Liver (tissue), 9 donors: ENCODE results near the gene SLC6A3. TPM values are rescaled to one million over a fixed set of nuclear protein-coding genes. Genes with fewer than 3 reads are reported as not detected.
A peak's percentile ranks its signal among the peaks of the same experiment; 100 is the strongest.

Source experiments
- DNase-seq: peaks from one replicate; pipeline ENCODE4 v3.0.0-alpha.2; 2017; ENCODE audit warnings: low spot score
- H3K27ac ChIP-seq, 2 donors: one replicate each; pipeline ENCODE4 v1.7.0; 2013; ENCODE audit warnings: inconsistent platforms in 2 of 2, low read length in 2 of 2, control low read depth in 1 of 2, low read depth in 1 of 2, mild to moderate bottlenecking in 1 of 2
- H3K27me3 ChIP-seq, 4 donors: one replicate each; pipeline versions ENCODE4 v1.6.1 to v1.7.0; 2013; ENCODE audit warnings: low read length in 3 of 4, inconsistent platforms in 1 of 4, mild to moderate bottlenecking in 1 of 4, moderate library complexity in 1 of 4; ENCODE audit not compliant: control insufficient read depth in 4 of 4, insufficient read depth in 4 of 4
- H3K36me3 ChIP-seq, 4 donors: one replicate each; pipeline versions ENCODE4 v1.6.1 to v1.7.0; 2013; ENCODE audit warnings: low read length in 3 of 4, mild to moderate bottlenecking in 3 of 4, low read depth in 1 of 4, moderate library complexity in 1 of 4; ENCODE audit not compliant: control insufficient read depth in 4 of 4, insufficient read depth in 3 of 4
- H3K4me1 ChIP-seq, 4 donors: one replicate each; pipeline versions ENCODE4 v1.6.1 to v1.7.0; 2013; ENCODE audit warnings: low read length in 3 of 4, mild to moderate bottlenecking in 3 of 4, moderate library complexity in 1 of 4; ENCODE audit not compliant: control insufficient read depth in 4 of 4, insufficient read depth in 4 of 4
- H3K4me3 ChIP-seq, 3 donors: one replicate each; pipeline versions ENCODE4 v1.6.1 to v1.7.0; 2013; ENCODE audit warnings: low read length in 3 of 3, control low read depth in 1 of 3, low read depth in 1 of 3, mild to moderate bottlenecking in 1 of 3
- H3K9ac ChIP-seq, 2 donors: one replicate each; pipeline ENCODE4 v1.7.0; 2013; ENCODE audit warnings: low read length in 2 of 2, mild to moderate bottlenecking in 2 of 2, moderate library complexity in 2 of 2, control low read depth in 1 of 2, low read depth in 1 of 2
- H3K9me3 ChIP-seq, 4 donors: one replicate each; pipeline versions ENCODE4 v1.6.1 to v1.7.0; 2013; ENCODE audit warnings: low read length in 3 of 4; ENCODE audit not compliant: control insufficient read depth in 4 of 4
- EGR1 ChIP-seq, 2 donors: IDR thresholded peaks; 2 replicates each; pipeline ENCODE4 v1.6.1; 2016 to 2018; ENCODE audit warnings: antibody characterized with exemption in 2 of 2, low read depth in 2 of 2
- FOXA2 ChIP-seq: IDR thresholded peaks from 2 replicates; pipeline ENCODE4 v1.6.1; 2016; ENCODE audit warnings: antibody characterized with exemption
- GABPA ChIP-seq, 2 donors: IDR thresholded peaks in 1 of 2; conservative IDR thresholded peaks in 1 of 2; 2 replicates each; pipeline ENCODE4 v1.6.1; 2016; ENCODE audit warnings: antibody characterized with exemption in 2 of 2, mild to moderate bottlenecking in 1 of 2, moderate library complexity in 1 of 2
- HNF4A ChIP-seq, 2 donors: conservative IDR thresholded peaks; 2 replicates each; pipeline ENCODE4 v1.6.1; 2016; ENCODE audit warnings: antibody characterized with exemption in 2 of 2, mild to moderate bottlenecking in 2 of 2
- HNF4G ChIP-seq: IDR thresholded peaks from 2 replicates; pipeline ENCODE4 v1.6.1; 2016; ENCODE audit warnings: antibody characterized with exemption
- JUND ChIP-seq, 2 donors: IDR thresholded peaks; 2 replicates each; pipeline ENCODE4 v1.6.1; 2016; ENCODE audit warnings: antibody characterized with exemption in 2 of 2
- RAD21 ChIP-seq, 2 donors: IDR thresholded peaks; 2 replicates each; pipeline ENCODE4 v1.6.1; 2016; ENCODE audit warnings: antibody characterized with exemption in 2 of 2, mild to moderate bottlenecking in 2 of 2
- WGBS: extraction: QIAGEN DNeasy Blood & Tissue Kit; methylation state at CpG from one replicate; pipeline ENCODE4 v1.1.7; 2013; 5-methylcytosine and 5-hydroxymethylcytosine counted together
- polyA plus RNA-seq, 2 donors: library from polyadenylated mRNA; stranded (reverse) in 1 of 2; unstranded in 1 of 2; fragments of 200-250 nt in 1 of 2; fragments of >200 nt in 1 of 2; fragmentation: Nextera tagmentation in 1 of 2; extraction: Ambion mirVana in 1 of 2; gene quantifications; one replicate each; pipeline versions ENCODE4 v1.2.1 to v1.2.3, GENCODE V29; 2013 to 2015
- total RNA-seq, 2 donors: library from RNA; depleted of rRNA; stranded (reverse); fragments of >200 nt; gene quantifications; one replicate each; pipeline ENCODE4 v1.2.3, GENCODE V29; 2014
- TF ChIP-seq, protein P1 (sequence below): fragments of 150-350 bp; IDR thresholded peaks from 2 replicates; pipeline ENCODE4 v1.5.1; 2017; ENCODE audit warnings: improper control_type of control experiment, low read depth, low read length; ENCODE audit not compliant: missing input control
- TF ChIP-seq, protein P2 (sequence below): IDR thresholded peaks from 2 replicates; pipeline ENCODE4 v1.6.1; 2016; ENCODE audit warnings: antibody characterized with exemption
- TF ChIP-seq, protein P3 (sequence below): IDR thresholded peaks from 2 replicates; pipeline ENCODE4 v1.6.1; 2016; ENCODE audit warnings: antibody characterized with exemption, mild to moderate bottlenecking
- donor health status: healthy.
- donor health status: healthy.
- donor health status: healthy.
- donor health status: healthy.
- donor health status: healthy.

Gene SLC6A3
- total and polyA plus RNA-seq, 4 donors, result not detected

DNA sequence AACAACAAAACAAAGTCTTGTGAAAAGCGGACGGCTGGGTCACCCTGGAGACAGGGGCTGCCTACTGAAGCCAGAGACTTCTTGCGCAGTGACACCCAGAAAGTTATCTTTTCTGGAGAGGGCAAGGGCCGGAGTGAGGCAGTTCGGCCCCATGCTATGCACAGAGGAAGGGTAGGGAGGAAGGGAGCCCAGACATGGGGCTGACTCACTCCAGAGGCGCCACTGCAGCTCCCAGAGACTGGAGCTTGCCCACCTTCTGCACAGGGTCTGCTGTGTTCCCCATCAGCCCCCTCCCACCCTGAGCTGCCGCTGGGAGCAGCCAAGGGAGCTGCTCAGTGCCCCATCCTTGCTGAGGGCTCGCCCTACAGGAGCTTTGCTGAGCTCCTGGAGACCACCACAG is 13.3 kb downstream of the SLC6A3 start (continued):
- TF ChIP-seq, protein P1, sequence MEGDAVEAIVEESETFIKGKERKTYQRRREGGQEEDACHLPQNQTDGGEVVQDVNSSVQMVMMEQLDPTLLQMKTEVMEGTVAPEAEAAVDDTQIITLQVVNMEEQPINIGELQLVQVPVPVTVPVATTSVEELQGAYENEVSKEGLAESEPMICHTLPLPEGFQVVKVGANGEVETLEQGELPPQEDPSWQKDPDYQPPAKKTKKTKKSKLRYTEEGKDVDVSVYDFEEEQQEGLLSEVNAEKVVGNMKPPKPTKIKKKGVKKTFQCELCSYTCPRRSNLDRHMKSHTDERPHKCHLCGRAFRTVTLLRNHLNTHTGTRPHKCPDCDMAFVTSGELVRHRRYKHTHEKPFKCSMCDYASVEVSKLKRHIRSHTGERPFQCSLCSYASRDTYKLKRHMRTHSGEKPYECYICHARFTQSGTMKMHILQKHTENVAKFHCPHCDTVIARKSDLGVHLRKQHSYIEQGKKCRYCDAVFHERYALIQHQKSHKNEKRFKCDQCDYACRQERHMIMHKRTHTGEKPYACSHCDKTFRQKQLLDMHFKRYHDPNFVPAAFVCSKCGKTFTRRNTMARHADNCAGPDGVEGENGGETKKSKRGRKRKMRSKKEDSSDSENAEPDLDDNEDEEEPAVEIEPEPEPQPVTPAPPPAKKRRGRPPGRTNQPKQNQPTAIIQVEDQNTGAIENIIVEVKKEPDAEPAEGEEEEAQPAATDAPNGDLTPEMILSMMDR, result no peak

DNA sequence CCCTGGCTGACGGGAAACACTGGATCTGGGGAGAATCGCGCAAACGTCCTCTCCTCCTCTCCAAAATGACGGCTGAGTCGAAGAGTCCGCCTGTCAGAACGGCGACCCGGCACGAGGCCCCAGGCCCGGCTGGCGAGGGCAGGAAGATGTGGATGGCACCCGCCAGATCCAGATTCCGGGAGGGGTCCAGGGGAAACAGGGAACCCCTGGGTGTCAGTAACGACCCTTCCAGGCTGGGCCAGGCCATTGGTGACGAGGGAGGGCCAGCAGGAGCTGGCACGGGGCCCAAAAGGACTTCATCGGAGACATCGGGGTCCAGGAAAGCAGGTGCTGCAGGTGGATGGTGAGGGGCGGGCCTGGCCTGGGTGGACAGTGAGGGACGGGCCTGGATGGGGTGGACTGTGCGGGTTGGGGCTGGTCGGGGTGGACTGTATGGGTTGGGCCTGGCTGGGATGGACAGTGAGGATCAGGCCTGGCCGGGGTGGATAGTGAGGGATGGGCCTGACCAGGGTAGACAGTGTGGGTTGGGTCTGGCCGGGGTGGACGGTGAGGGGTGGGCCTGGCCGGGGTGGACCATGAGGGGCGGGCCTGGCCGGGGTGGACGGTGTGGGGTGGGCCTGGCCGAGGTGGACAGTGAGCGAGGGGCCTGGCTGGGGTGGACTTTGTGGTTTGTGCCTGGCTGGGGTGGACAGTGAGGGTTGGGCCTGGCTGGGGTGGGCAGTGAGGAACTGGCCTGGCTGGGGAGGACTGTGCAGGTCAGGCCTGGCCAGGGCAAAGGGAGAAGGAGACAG is 14.0 kb downstream of the SLC6A3 start:
- H3K9ac ChIP-seq, result no peak overlapping the region
- H3K4me3 ChIP-seq, result no peak overlapping the region
- WGBS, result 88% methylated on average over 33 of the region's 33 CpGs
- no peak overlapping the region for H3K27ac ChIP-seq
- TF ChIP-seq RAD21 (IDR thresholded peaks at IDR 0.05), result no peak
- TF ChIP-seq JUND (IDR thresholded peaks at IDR 0.05), result no peak
- no peak for TF ChIP-seq EGR1 (IDR thresholded peaks at IDR 0.05; ENCODE audit: low read depth in 2 of 2)
- no peaks in the 10 kb centered on the region for H3K4me1 ChIP-seq
- peaks cover 5 to 22% (median 17%) of the 10 kb centered on the region in 4 donors for H3K9me3 ChIP-seq
- no peaks in the 10 kb centered on the region for H3K27me3 ChIP-seq
- DNase-seq, result no peak
- H3K36me3 ChIP-seq, result no peaks in the 10 kb centered on the region

DNA sequence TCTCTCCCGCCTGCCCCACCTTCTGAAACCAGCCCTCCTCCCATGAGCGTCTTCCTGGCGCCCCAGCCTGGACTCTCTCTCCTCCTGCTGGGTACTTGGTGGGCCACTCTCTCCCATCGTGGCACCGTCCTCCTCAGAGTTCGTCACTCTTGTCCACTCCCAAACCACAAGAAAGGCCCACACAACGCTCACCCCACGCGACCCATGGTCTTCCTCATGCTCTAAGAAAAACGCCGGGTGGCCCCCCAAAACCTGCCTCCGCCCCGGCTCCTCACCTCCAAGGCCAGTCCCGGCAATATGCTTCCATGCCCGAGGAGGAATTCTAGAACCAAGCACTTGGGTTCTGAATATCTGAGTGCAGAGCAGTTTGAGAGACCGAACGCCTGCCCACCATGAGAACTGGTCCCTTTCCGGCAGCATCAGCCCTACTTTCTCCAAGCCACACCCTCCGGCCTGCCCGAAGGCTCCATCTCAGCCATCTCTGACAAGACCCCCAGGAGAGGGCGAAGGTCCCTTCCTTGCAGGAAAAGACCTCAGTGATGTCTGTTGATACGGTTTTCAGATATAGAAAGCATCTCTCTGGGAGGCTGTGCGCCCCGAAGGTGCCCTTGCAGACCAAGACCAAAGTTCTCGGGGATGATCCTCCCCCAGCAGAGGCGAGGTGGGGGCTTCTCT is 15.0 kb downstream of the SLC6A3 start:
- Histone ChIP-seq H3K9me3 (peaks cover 5 to 23% (median 22%) of the 10 kb centered on the region in 4 donors), H3K4me1 (no peaks in the 10 kb centered on the region), H3K27me3 (no peaks in the 10 kb centered on the region), H3K9ac (no peak overlapping the region), H3K4me3 (peak overlapping the region in 1 of 3 donors; percentile 24), H3K36me3 (no peaks in the 10 kb centered on the region), H3K27ac (no peak overlapping the region)
- TF ChIP-seq HNF4A (conservative IDR thresholded peaks at IDR 0.05) (no peak), EGR1 (IDR thresholded peaks at IDR 0.05; ENCODE audit: low read depth in 2 of 2) (no peak), RAD21 (IDR thresholded peaks at IDR 0.05) (no peak), HNF4G (no peak), JUND (IDR thresholded peaks at IDR 0.05) (no peak), GABPA (IDR thresholded peaks at IDR 0.05 in 1 of 2, conservative IDR thresholded peaks at IDR 0.05 in 1 of 2) (no peak), FOXA2 (no peak)
- TF ChIP-seq, protein P2, sequence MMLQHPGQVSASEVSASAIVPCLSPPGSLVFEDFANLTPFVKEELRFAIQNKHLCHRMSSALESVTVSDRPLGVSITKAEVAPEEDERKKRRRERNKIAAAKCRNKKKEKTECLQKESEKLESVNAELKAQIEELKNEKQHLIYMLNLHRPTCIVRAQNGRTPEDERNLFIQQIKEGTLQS, result no peak
- TF ChIP-seq, protein P3, sequence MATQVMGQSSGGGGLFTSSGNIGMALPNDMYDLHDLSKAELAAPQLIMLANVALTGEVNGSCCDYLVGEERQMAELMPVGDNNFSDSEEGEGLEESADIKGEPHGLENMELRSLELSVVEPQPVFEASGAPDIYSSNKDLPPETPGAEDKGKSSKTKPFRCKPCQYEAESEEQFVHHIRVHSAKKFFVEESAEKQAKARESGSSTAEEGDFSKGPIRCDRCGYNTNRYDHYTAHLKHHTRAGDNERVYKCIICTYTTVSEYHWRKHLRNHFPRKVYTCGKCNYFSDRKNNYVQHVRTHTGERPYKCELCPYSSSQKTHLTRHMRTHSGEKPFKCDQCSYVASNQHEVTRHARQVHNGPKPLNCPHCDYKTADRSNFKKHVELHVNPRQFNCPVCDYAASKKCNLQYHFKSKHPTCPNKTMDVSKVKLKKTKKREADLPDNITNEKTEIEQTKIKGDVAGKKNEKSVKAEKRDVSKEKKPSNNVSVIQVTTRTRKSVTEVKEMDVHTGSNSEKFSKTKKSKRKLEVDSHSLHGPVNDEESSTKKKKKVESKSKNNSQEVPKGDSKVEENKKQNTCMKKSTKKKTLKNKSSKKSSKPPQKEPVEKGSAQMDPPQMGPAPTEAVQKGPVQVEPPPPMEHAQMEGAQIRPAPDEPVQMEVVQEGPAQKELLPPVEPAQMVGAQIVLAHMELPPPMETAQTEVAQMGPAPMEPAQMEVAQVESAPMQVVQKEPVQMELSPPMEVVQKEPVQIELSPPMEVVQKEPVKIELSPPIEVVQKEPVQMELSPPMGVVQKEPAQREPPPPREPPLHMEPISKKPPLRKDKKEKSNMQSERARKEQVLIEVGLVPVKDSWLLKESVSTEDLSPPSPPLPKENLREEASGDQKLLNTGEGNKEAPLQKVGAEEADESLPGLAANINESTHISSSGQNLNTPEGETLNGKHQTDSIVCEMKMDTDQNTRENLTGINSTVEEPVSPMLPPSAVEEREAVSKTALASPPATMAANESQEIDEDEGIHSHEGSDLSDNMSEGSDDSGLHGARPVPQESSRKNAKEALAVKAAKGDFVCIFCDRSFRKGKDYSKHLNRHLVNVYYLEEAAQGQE, result no peak
- WGBS, result 85% methylated on average over 26 of the region's 26 CpGs
- no peak for DNase-seq
